Keratinocyte (primary cell): ENCODE measurements around the gene NMNAT2. TPM values are rescaled to one million over a fixed set of nuclear protein-coding genes. Genes with fewer than 3 reads are reported as not detected.

ENCODE experiments used
- DNase-seq: peaks from one replicate; pipeline ENCODE4 v3.0.0-alpha.2; 2011; ENCODE audit warnings: low read depth, missing footprints, low spot score
- FAIRE-seq: peaks from 2 replicates; lab custom pipeline; 2011; peaks lifted over from hg19 to GRCh38; lab: Jason Lieb, UNC
- H2AFZ ChIP-seq: 2 replicates; pipeline ENCODE4 v1.6.0; 2012; ENCODE audit warnings: low read length, control low read depth, inconsistent platforms; ENCODE audit not compliant: control insufficient read depth
- H3K27ac ChIP-seq: 2 replicates; pipeline ENCODE4 v1.5.1; 2011; ENCODE audit warnings: low read length; ENCODE audit not compliant: control insufficient read depth, insufficient read depth
- H3K27me3 ChIP-seq: 3 replicates; pipeline ENCODE4 v1.6.0; 2011; ENCODE audit warnings: low read length; ENCODE audit not compliant: control insufficient read depth, insufficient read depth; ENCODE audit errors: extremely low read depth
- H3K36me3 ChIP-seq, 2 experiments: 2 replicates in 1 of 2; 3 replicates in 1 of 2; pipeline ENCODE4 v1.5.1; 2011; ENCODE audit warnings: low read length in 2 of 2, mild to moderate bottlenecking in 1 of 2; ENCODE audit not compliant: control insufficient read depth in 2 of 2, insufficient read depth in 2 of 2; ENCODE audit errors: extremely low read depth in 1 of 2
- H3K4me1 ChIP-seq: 3 replicates; pipeline ENCODE4 v1.5.1; 2011; ENCODE audit warnings: low read length; ENCODE audit not compliant: control insufficient read depth, insufficient read depth; ENCODE audit errors: extremely low read depth
- H3K4me2 ChIP-seq: 3 replicates; pipeline ENCODE4 v1.6.0; 2011; ENCODE audit warnings: low read depth, low read length; ENCODE audit not compliant: control insufficient read depth, insufficient read depth; ENCODE audit errors: extremely low read depth
- H3K4me3 ChIP-seq, 3 experiments: fragments of 200-600 bp in 1 of 3; sonication (generic) in 1 of 3; 2 replicates in 2 of 3; 3 replicates in 1 of 3; pipeline ENCODE4 v1.5.1; 2011 to 2016; ENCODE audit warnings: low read length in 3 of 3, mild to moderate bottlenecking in 3 of 3, control low read depth in 2 of 3, inconsistent platforms in 1 of 3, low read depth in 1 of 3, mixed read lengths in 1 of 3, mixed run types in 1 of 3, moderate library complexity in 1 of 3; ENCODE audit not compliant: control insufficient read depth in 2 of 3, insufficient read depth in 2 of 3; ENCODE audit errors: extremely low read depth in 1 of 3
- H3K79me2 ChIP-seq: 2 replicates; pipeline ENCODE4 v1.6.0; 2012; ENCODE audit warnings: low read length; ENCODE audit not compliant: control insufficient read depth, insufficient read depth
- H3K9ac ChIP-seq: 3 replicates; pipeline ENCODE4 v1.6.0; 2011; ENCODE audit warnings: low read length; ENCODE audit not compliant: control insufficient read depth, insufficient read depth; ENCODE audit errors: extremely low read depth
- H3K9me1 ChIP-seq: 3 replicates; pipeline ENCODE4 v1.6.0; 2011; ENCODE audit warnings: low read length; ENCODE audit not compliant: control insufficient read depth, insufficient read depth; ENCODE audit errors: extremely low read depth
- H3K9me3 ChIP-seq: 2 replicates; pipeline ENCODE4 v1.5.1; 2012; ENCODE audit warnings: low read depth, low read length; ENCODE audit not compliant: control insufficient read depth
- H4K20me1 ChIP-seq: 3 replicates; pipeline ENCODE4 v1.6.0; 2011; ENCODE audit warnings: low read length; ENCODE audit not compliant: control insufficient read depth, insufficient read depth; ENCODE audit errors: extremely low read depth
- EZH2 ChIP-seq: IDR thresholded peaks from one replicate; pipeline ENCODE4 v1.6.1; 2012; ENCODE audit warnings: inconsistent platforms, mild to moderate bottlenecking, low read length, moderate library complexity
- dilution Hi-C: fragments of 300-500 bp; cut with MboI; formaldehyde crosslinking; loops from one replicate; pipeline ENCODE4 v1.7.0; 2020; ENCODE audit warnings: low sequenced_read_pairs; ENCODE audit not compliant: extremely low pct_ligation_motif_present
- polyA plus RNA-seq, 5 experiments: library from polyadenylated mRNA; depleted of rRNA in 3 of 5; stranded (reverse) in 3 of 5; stranded (forward) in 1 of 5; unstranded in 1 of 5; fragments of >200 nt; gene quantifications; 1 replicate in 1 of 5; 2 replicates in 3 of 5; 3 replicates in 1 of 5; pipeline versions ENCODE4 v1.2.1 to v1.2.3, GENCODE V29; 2011 to 2012; ENCODE audit warnings: missing spikeins in 2 of 5, low read depth in 1 of 5, low replicate concordance in 1 of 5
- TF ChIP-seq, protein P1 (sequence below), 3 experiments: IDR thresholded peaks in 1 of 3; conservative IDR thresholded peaks in 1 of 3; optimal IDR thresholded peaks in 1 of 3; 2 replicates in 2 of 3; 3 replicates in 1 of 3; pipeline versions ENCODE3 to v1.5.1; 2011; ENCODE audit warnings: low read length in 3 of 3, mild to moderate bottlenecking in 3 of 3, moderate library complexity in 2 of 3, control low read depth in 1 of 3, inconsistent platforms in 1 of 3; ENCODE audit not compliant: insufficient read depth in 2 of 3; ENCODE audit errors: extremely low read depth in 1 of 3

Gene NMNAT2
- polyA plus RNA-seq, 1 donor (not counting 4 experiments of a cell fraction or from before 2014, with no cell fraction given), result 0.72 TPM

DNA sequence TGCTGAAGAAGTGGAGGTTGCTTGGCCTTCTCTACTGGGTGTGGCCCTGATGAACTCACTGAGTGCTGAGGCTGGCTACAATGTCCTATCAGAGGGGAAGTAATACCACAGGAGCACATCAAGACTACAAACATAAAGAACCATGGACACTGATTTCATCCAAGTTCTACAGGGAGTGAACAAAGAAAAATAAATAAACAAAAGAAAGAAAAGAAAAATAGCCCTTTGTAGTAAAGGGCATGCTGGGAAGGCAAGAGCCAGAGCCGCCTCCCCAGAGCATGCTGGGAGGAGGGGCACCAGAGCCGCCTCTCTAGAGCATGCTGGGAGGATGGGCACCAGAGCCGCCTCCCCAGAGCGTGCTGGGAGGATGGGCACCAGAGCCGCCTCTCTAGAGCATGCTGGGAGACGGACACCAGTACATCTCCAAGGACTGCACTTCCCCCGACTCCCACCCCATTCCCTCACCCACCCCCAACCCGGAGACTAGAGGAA, 166.2 kb downstream of the NMNAT2 start:
- Histone ChIP-seq H3K4me2 (no peak overlapping the region), H3K9me3 (no peaks in the 10 kb centered on the region), H3K9me1 (peaks cover 3% of the 10 kb centered on the region), H3K4me1 (no peaks in the 10 kb centered on the region), H2AFZ (no peak overlapping the region), H3K4me3 (no peak overlapping the region), H3K79me2 (no peaks in the 10 kb centered on the region), H3K36me3 (no peaks in the 10 kb centered on the region), H3K27me3 (no peaks in the 10 kb centered on the region), H4K20me1 (no peaks in the 10 kb centered on the region), H3K27ac (no peak overlapping the region), H3K9ac (no peak overlapping the region)
- DNase-seq, result no peak
- no peak for TF ChIP-seq EZH2
- TF ChIP-seq, protein P1, sequence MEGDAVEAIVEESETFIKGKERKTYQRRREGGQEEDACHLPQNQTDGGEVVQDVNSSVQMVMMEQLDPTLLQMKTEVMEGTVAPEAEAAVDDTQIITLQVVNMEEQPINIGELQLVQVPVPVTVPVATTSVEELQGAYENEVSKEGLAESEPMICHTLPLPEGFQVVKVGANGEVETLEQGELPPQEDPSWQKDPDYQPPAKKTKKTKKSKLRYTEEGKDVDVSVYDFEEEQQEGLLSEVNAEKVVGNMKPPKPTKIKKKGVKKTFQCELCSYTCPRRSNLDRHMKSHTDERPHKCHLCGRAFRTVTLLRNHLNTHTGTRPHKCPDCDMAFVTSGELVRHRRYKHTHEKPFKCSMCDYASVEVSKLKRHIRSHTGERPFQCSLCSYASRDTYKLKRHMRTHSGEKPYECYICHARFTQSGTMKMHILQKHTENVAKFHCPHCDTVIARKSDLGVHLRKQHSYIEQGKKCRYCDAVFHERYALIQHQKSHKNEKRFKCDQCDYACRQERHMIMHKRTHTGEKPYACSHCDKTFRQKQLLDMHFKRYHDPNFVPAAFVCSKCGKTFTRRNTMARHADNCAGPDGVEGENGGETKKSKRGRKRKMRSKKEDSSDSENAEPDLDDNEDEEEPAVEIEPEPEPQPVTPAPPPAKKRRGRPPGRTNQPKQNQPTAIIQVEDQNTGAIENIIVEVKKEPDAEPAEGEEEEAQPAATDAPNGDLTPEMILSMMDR (optimal IDR thresholded peaks at IDR 0.05 in 1 of 3, IDR thresholded peaks at IDR 0.05 in 1 of 3, conservative IDR thresholded peaks at IDR 0.05 in 1 of 3; ENCODE audit: extremely low read depth in 1 of 3, insufficient read depth in 2 of 3, low read length in 3 of 3), result no peak
- no peak for FAIRE-seq
- dilution Hi-C loops, result no loop called here

DNA sequence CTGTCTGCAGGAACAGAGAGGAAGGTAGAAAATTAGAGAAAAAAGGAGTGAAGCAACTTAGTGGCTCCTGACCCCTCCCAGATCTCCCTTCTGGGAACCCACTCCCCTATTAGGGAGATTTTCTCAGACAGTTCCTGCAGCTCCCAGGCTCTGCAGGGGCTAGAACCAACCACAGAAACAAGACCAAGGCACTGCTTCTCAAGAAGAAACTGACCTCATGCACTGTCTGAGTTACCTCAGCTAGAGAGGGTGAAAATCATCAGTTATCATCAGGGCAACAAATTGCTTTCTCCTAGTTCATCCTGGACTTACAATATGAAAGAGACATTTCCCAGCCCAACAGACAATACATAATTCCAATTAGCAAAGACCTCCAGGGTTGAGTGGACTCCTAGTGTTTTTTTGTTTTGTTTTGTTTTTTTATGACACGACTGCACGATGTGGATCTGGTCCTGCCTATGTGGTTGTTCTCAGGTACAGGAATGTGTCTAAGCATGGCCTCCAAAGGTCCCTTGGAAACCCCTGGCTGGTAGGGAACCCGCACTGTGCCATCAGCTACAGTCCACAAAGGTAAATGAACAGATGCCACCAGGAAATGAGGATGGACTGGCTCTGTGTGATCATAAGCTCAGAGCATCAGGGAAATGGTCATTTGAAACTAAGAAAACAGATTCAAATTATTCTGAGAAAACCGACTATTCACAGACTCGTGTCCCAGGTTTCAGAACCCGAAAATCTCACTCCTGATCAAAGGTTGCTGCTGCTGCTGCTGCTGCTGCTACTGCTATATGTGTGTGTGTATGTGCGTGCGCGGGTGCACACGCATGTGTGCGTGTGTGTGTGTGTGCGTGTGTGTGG, 166.8 kb downstream of the NMNAT2 start:
- H3K27ac ChIP-seq, result no peak overlapping the region
- H3K9me3 ChIP-seq, result no peaks in the 10 kb centered on the region
- no peak for DNase-seq
- H3K4me3 ChIP-seq, result no peak overlapping the region
- FAIRE-seq, result no peak
- H3K27me3 ChIP-seq, result no peaks in the 10 kb centered on the region
- dilution Hi-C loops, result no loop called here
- no peaks in the 10 kb centered on the region for H3K4me1 ChIP-seq
- no peak for TF ChIP-seq EZH2
- TF ChIP-seq, protein P1 (optimal IDR thresholded peaks at IDR 0.05 in 1 of 3, IDR thresholded peaks at IDR 0.05 in 1 of 3, conservative IDR thresholded peaks at IDR 0.05 in 1 of 3; ENCODE audit: extremely low read depth in 1 of 3, insufficient read depth in 2 of 3, low read length in 3 of 3), result no peak
- no peak overlapping the region for H3K9ac ChIP-seq
- H3K9me1 ChIP-seq, result peaks cover 3% of the 10 kb centered on the region
- no peaks in the 10 kb centered on the region for H3K79me2 ChIP-seq
- no peak overlapping the region for H2AFZ ChIP-seq
- no peaks in the 10 kb centered on the region for H4K20me1 ChIP-seq
- H3K4me2 ChIP-seq, result no peak overlapping the region
- H3K36me3 ChIP-seq, result no peaks in the 10 kb centered on the region
